BE2C (cell line): ENCODE data around the gene TXNDC5.

ENCODE experiments used
- DNase-seq: peaks from one replicate; pipeline ENCODE4 v3.0.0-alpha.2; 2020
- H3K27me3 ChIP-seq: fragments of 250-450 bp; sonication (Bioruptor Pico); 2 replicates; pipeline ENCODE4 v1.5.1; 2020; ENCODE audit warnings: mild to moderate bottlenecking
- H3K36me3 ChIP-seq: fragments of 250-450 bp; sonication (Bioruptor Pico); 2 replicates; pipeline ENCODE4 v1.5.1; 2020; ENCODE audit warnings: mild to moderate bottlenecking
- H3K4me1 ChIP-seq: fragments of 250-450 bp; sonication (Bioruptor Pico); 2 replicates; pipeline ENCODE4 v1.5.1; 2020
- H3K4me3 ChIP-seq: 2 replicates; pipeline ENCODE4 v1.5.1; 2011; ENCODE audit warnings: low read depth, low read length
- H3K9me3 ChIP-seq: fragments of 250-450 bp; sonication (Bioruptor Pico); 2 replicates; pipeline ENCODE4 v1.5.1; 2020
- CTCF ChIP-seq: IDR thresholded peaks from 2 replicates; pipeline ENCODE4 v1.5.1; 2012; ENCODE audit warnings: mild to moderate bottlenecking, low read depth, low read length

The TXNDC5 gene

GRCh38 chr6:7905416-7905815 is 5.2 kb downstream of the TXNDC5 start:
- H3K27me3 ChIP-seq = no peaks in the 10 kb centered on the region; the same call in 1 of the 2 replicates
- H3K9me3 ChIP-seq = no peaks in the 10 kb centered on the region
- H3K4me1 ChIP-seq = no peaks in the 10 kb centered on the region
- TF ChIP-seq CTCF = no peak
- H3K4me3 ChIP-seq = no peak overlapping the region
- no peak for DNase-seq
- peaks cover 52% of the 10 kb centered on the region for H3K36me3 ChIP-seq

GRCh38 chr6:7904654-7905319 is 5.8 kb downstream of the TXNDC5 start:
- no peaks in the 10 kb centered on the region for H3K9me3 ChIP-seq
- H3K36me3 ChIP-seq = peaks cover 58% of the 10 kb centered on the region
- no peak for DNase-seq
- H3K4me3 ChIP-seq = no peak overlapping the region
- no peak for TF ChIP-seq CTCF
- no peaks in the 10 kb centered on the region; the same call in 1 of the 2 replicates for H3K27me3 ChIP-seq
- H3K4me1 ChIP-seq = no peaks in the 10 kb centered on the region

GRCh38 chr6:7903673-7904072 is 6.9 kb downstream of the TXNDC5 start:
- no peaks in the 10 kb centered on the region for H3K9me3 ChIP-seq
- H3K4me1 ChIP-seq = no peaks in the 10 kb centered on the region
- no peaks in the 10 kb centered on the region for H3K27me3 ChIP-seq
- H3K36me3 ChIP-seq = peaks cover 65% of the 10 kb centered on the region
- DNase-seq = no peak
- no peak for TF ChIP-seq CTCF
- no peak overlapping the region for H3K4me3 ChIP-seq

- no peaks in the 10 kb centered on the region for H3K9me3 ChIP-seq
- TF ChIP-seq CTCF = no peak
- peaks cover 73% of the 10 kb centered on the region for H3K36me3 ChIP-seq
- DNase-seq = no peak
- H3K4me1 ChIP-seq = no peaks in the 10 kb centered on the region
- no peaks in the 10 kb centered on the region for H3K27me3 ChIP-seq
- no peak overlapping the region for H3K4me3 ChIP-seq
Measured at GRCh38 chr6:7902867-7903266, 7.7 kb downstream of the TXNDC5 start.

- H3K27me3 ChIP-seq = no peaks in the 10 kb centered on the region
- H3K36me3 ChIP-seq = peaks cover 72% of the 10 kb centered on the region
- H3K4me3 ChIP-seq = no peak overlapping the region
- no peak for TF ChIP-seq CTCF
- H3K4me1 ChIP-seq = no peaks in the 10 kb centered on the region
- DNase-seq = no peak
- H3K9me3 ChIP-seq = no peaks in the 10 kb centered on the region
Measured at GRCh38 chr6:7902221-7902620, 8.4 kb downstream of the TXNDC5 start.

GRCh38 chr6:7901780-7902179 is 8.8 kb downstream of the TXNDC5 start:
- peaks cover 71% of the 10 kb centered on the region for H3K36me3 ChIP-seq
- TF ChIP-seq CTCF = no peak
- no peaks in the 10 kb centered on the region for H3K27me3 ChIP-seq
- no peak overlapping the region for H3K4me3 ChIP-seq
- no peaks in the 10 kb centered on the region for H3K4me1 ChIP-seq
- no peak for DNase-seq
- no peaks in the 10 kb centered on the region for H3K9me3 ChIP-seq
